Epidermal melanocyte (primary cell): ENCODE data around the gene BAHCC1.
A peak's percentile ranks its signal among the peaks of the same experiment; 100 is the strongest.
"Not testable (repeated sequence)": the region's sequence is repeated elsewhere in the genome, so short reads cannot be mapped to it uniquely, and the experiment has no call there.

Source experiments
- DNase-seq: peaks from one replicate; pipeline ENCODE4 v3.0.0; 2011; ENCODE audit warnings: low spot score; ENCODE audit not compliant: insufficient read length

Gene BAHCC1

DNA sequence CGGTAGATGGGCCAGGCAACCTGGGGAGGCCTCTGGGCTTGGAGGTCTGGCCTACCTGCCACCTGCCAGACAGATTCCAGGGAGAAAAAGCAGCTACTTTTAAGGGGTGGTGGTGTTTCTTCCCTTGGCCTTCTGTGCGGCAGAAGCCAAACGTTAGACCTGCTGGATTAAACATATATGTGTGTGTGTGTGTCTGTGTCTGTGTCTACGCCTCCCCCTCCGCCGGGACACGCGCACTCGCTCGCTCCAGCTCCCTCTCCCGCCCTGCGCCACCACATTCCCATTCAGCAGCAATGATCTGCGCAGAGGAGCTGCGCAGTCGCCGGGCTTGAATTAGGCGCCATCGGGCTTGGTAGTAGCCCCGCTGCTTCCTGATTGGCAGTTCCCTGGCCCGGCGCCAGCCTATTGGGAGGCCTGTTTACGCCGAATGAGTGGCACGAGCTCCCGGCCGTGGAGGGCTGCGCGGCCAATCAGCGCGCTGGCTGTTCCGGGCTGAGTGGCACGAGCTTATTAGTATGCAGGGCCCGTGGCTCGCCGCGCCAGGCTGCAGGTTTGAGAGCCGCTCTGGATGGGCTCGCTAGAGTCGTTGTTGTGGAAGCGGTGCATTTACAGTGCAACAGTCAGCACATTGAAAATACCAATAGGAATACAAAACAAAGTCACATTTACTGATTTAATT is at the start of gene BAHCC1:
Gene BAHCC1, plus strand, starts transcription at position 537 of the 679 bp plus-strand sequence. CDS start 4,283 bp downstream, outside the sequence.
- peak; percentile 98 for DNase-seq

DNA sequence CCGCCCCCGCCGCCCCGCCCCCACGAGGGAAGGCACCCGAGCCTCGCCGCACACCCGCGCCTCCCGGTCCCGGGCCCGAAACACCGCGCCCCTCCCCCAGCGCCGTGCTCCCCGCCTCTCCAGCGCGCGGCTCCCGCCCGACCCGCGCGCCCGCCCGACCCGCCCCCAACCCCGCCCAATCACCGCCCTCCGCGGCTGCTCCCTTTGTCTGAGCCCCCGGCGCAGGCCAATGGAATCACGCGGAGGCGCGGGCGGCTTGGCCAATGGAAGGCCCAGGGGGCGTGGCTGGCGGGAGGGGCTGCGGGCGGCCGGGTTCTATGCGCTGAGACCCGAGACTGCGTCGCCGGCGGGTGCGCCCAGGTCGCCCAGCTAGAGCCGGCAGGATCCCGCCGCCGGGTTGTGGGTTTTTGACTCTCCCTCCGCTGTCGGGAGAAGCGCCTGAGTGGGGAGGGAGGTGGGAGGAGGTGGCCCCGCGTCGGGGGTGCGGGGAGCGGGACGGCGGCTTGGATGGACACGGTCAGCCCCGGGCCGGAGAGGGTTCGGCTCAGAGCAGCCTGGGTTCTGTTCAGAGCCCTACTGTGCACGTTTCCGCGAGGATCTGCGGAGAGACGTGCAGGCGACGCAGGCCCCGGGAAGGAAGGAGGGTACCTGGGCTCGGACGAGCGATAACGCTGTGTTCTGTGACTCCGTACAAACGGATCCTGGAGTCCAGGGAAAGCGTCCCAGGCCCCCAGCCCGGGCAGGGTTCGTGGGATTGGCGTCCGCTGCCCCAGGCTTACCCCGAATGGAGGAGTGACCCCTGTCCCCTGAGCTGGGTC is 49.0 kb upstream of the BAHCC1 start:
- peak; percentile 100 for DNase-seq

DNA sequence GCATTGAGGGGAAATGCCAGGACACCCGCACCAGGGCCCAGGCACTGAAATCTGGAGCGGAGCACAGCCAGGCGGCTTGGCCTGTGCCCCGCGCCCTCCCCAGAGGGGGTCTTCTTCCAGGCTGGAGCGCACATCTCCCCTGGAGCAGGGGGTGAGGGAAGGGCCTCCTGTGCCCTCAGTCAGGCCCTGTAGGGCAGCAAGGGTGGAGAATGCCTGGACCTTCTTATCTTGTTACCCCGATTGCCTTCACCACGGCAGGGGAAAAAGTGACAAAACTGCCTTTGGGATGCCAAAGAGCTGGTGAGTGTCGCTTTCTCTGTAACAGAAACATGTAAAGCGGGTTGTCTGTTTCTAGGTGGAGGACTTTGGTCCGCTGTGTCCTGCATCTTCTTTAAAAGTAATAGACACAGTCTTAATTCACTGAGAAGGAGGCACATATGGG is 48.3 kb upstream of the BAHCC1 start:
- no peak for DNase-seq

DNA sequence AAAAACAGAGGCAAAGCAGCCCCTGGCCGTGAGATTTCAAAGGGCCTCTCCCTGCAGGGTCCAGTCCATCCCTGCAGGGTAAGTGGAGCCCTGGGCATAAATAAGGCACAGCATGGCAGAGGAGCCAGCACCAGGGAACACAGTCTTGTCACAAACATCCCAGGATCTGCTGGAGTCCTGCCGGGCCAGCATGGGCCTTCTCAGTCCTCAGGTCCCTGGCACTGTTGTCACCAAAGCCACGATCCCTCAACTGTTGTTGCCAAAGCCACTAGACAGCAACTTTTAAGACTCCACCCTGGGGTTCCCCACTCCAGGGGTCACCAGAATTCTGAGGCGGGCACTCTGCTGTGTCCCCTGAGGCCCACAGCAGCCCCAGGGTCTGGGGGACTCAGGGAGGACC is 47.8 kb upstream of the BAHCC1 start:
- no peak for DNase-seq

DNA sequence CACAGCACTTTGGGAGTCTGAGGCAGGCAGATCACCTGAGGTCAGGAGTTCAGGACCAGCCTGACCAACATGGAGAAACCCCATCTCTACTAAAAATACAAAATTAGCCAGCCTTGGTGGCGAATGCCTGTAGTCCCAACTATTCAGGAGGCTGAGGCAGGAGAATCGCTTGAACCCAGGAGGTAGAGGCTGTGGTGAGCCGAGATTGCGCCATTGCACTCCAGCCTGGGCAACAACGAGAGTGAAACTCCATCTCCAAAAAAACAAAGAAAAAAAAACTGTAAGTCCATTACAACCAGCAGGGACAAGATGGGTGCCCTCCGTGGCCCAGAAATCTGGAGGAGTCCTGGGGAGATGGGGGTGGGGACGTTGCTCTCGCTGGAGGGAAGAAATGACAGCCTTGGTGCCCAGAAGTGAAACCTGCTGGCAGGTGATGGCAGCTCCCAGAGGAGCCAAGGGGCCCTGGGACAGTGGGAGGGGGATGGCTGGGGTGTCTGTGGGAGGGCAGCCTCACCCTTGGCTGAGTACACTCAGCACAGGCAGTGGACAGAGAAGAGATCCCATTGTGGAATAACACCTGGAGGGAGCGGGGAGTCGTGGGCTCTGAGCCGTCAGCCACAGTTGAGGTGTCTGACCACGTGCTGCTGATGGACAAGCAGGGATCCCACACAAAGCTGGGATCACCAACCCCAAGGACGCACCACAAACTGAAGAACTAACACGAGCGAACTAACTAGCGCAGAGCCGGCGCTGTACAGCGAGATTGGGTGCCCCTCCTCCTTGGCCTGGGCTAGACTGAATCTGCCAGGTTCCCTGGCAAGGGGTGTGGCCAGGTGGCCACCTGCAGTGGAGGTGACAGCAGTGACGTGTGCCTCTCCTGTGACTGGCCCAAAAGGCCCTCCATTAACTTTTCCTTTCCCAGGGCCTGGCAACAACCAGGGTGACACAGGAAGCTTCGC is 46.9 kb upstream of the BAHCC1 start:
- no peak for DNase-seq

DNA sequence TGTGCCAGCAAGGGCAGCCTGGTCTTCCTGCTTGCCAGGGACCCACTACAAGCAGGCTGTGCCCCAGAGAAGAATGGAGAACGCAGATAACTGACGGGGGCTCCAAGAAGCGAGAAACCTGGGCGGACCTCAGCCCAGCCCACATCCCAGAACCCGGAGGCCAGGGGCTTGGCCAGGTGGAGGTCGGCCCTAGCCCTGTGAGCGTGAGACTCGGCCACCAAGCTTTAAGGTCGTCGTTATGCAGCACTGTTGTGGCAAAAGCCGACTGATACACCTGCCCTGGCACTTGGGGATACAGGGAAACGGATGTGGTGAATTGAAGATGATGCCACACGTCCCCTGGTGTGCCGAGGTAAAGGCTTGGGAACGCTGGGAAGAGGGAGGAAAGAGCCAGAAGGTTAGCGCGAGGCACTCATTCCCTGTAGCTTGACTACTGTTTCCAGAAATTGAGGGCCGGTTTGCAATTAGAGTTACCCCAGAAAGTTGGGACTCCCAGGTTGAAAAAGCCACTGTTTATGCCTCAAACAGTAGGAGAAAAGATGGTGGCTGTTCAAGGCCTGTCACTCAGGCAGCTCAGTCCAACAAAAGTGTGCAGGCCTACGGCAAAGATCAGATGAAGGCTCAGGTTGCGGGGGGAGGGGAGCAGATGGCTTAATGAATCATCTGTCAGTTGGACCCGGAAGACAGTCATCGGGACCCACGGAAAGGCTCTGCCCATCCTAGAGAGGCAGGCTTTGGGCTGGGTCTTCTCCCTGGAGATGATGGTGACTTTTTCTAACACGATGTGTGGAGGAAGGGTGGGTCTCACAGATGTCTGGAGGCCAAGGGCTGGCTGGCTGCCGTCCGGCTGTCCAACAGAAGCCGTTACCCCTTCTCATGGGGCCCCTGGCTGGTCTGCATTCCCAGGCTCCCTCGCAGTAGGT is 45.6 kb upstream of the BAHCC1 start:
- no peak for DNase-seq

DNA sequence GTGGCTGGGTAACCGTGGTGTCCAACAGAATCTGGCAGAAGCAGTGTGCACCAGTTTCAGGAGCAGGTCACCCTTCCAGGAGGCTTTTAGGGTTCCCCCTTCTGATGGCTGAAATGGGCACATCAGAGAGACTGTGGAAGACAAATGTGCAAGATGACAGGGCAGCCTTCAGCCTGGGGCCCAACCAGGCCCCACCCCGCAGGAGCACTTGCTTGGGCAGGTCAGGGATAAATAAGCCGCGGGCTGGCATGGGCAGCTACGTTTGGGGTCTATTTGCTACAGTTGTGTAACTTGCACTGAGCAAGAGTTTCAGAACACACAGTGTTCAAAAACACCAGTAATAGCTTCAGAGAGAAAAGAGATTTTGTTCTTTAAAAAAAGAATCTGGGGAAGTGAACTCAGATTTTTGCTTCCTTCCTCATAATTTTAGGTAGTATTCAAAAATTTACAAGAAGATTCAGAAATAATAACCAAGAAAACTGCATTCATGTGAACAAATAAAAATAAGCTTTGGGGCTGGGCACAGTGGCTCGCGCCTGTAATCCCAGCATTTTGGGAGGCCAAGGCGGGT is 44.9 kb upstream of the BAHCC1 start:
- no peak for DNase-seq

DNA sequence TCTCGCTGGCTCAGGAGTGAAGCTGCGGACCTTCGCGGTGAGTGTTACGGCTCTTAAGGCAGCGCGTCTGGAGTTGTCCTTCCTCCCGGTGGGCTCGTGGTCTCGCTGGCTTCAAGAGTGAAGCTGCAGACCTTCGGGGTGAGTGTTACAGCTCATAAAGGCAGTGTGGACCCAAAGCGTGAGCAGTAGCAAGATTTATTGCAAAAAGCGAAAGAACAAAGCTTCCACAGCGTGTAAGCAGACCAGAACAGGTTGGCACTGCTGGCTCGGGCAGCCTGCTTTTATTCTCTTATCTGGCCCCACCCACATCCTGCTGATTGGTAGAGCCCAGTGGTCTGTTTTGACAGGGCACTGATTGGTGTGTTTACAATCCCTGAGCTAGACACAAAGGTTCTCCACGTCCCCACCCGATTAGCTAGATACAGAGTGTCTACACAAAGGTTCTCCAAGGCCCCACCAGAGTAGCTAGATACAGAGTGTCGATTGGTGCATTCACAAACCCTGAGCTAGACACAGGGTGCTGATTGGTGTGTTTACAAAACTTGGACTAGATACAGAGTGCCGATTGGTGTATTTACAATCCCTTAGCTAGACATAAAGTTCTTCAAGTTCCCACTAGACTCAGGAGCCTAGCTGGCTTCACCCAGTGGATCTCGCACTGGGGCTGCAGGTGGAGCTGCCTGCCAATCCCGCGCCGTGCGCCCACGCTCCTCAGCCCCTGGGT is 43.8 kb upstream of the BAHCC1 start:
- not testable (repeated sequence) for DNase-seq

DNA sequence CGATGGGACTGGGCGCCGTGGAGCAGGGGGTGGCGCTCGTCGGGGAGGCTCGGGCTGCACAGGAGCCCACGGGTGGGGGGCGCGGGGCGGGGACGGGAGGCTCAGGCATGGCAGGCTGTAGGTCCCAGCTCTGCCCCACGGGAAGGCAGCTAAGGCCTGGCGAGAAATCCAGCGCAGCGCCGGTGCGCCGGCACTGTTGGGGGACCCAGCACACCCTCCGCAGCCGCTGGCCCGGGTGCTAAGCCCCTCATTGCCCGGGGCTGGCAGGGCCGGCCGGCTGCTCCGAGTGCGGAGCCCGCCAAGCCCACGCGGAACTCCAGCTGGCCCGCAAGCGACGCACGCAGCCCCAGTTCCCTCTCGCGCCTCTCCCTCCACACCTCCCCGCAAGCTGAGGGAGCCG is 43.2 kb upstream of the BAHCC1 start:
- DNase-seq = not testable (repeated sequence)

DNA sequence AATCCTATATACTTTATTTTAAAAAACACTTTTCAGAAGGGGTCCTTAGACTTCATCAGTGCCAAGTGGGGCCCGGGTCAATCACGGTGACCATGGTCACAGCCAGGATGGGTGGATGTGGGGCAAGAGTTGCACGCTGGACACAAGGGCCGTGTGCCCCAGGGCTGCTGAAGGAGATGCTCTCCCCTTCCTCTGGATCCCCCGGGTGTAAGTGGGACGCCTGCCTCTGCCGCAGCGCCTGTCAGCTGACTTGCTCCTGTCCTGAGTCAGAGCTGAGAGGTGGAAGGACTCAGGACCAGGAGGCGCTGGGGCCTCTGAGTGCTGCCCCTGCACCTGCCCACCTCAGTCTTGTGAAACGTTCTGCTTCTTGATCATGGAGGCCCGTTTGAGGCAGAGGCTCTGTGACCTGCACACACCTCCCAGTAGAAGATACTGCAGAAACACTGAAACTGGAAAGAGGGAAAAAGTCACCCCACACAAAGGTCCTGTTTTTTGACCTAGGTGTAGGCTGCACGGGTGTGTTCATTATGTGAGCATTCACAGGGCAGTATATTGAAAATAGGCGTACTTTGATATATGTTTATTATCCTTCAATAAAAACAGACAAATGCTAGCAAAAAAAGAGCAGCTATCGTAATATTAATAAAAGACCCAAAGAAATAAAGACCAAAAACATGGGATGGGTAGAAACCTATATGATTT is 40.9 kb upstream of the BAHCC1 start:
- no peak for DNase-seq

DNA sequence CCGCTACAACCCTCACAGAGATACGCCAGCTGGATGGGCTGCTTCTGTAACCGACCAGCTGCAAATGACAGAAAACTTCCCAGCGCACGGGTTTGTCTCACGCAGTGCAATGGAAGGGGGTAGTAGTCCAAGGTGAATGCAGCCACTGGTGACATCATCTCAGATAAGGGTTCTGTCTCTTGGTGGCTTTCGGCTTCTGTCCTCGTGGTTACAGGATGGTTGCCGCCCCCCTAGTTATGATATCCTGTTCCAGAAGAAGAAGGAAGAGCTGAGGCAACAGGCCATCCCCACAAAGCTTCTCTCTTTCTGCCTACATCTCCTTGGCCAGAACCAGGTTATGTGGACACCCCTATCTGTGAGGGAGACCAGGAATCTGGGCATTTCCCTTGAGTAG is 40.3 kb upstream of the BAHCC1 start:
- no peak for DNase-seq

DNA sequence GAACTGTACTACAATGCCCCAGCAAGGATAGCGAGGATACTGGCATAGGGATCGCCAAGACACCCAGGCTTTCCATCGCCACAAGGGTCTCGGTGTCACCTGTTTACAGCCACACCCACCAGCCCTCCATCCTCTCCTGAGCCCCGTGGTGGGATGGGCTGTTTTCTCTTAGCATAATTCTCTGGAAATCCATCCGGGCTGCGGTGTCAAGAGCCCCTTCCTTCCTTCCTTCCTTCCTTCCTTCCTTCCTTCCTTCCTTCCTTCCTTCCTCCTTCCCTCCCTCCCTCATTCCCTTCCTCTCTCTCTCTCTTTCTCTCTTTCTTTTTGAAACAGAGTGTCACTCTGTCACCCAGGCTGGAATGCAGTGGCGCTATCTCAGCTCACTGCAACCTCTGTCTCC is 36.0 kb upstream of the BAHCC1 start:
- DNase-seq = no peak

DNA sequence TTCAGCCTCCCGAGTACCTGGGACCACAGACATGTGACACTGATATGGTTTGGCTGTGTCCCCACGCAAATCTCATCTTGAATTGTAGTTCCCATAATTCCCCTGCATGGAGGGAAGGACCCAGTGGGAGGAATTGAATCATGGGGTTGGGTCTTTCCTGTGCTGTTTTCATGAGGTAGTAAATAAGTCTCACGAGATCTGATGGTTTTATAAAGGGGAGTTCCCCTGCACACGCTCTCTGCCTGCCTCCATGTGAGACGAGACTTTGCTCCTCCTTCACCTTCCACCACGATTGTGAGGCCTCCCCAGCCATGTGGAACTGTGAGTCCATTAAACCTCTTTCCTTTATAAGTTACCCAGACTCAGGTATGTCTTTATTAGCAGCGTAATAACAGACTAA is 33.3 kb upstream of the BAHCC1 start:
- DNase-seq = not testable (repeated sequence)

DNA sequence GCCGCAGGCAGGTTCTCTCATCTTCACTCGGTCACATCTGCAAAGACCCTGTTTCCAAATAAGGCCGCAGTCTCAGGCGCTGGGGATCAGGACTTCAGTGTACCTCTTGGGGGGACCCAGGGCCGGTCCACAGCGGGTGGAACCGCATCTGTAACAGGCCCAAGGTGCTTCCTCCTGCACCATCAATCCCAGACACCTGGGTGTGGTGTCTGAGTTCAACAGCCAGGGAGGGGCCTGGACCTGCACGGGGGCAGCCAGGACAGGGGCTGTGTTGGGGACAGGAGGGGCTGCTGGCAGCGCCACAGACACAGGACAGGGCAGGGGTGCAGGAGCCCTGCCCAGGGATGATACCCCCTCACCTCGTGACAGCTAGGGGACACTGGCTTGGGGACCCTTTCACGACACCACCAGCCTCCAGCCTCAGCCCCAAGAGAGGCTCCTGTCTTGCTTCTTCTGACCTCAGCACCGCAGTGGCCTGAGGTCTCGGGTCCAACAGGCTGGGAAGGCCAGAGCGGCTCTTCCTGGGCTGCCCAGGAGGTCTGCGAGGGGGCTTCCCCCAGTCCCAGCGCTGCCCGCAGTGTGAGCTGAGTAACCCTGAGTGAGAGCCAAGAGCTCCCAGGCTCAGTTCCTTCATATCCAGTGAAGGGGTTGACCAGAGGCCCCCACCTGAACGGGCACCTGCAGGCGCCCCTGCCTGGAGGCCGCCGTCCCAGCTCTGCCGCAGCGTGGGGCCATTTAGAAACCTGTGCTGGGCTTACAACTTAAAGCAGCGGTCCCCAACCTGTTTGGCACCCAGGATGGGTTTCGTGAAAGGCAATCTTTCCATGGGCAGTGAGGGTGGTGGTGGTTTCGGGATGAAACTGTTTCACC is 30.7 kb upstream of the BAHCC1 start:
- DNase-seq = no peak

DNA sequence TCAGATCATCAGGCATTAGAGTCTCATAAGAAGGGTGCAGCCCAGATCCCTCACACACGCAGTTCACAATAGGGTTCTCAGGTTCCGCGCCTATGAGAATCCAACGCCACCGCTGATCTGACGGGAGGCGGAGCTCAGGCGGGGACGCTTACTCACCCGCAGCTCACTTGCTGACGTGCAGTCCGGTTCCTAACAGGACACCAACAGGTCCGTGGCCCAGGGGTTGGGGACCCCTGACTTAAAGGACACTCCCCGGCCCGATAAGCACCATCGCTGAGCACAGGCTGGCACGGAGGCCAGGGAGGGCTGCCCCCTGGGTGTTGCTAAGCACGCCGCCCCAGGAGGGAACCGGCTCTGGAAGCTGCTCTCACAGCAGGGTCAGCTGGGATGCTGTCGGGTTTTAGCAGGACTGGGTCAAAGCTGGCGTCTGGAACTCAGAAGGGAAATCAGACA is 30.1 kb upstream of the BAHCC1 start:
- DNase-seq = no peak

DNA sequence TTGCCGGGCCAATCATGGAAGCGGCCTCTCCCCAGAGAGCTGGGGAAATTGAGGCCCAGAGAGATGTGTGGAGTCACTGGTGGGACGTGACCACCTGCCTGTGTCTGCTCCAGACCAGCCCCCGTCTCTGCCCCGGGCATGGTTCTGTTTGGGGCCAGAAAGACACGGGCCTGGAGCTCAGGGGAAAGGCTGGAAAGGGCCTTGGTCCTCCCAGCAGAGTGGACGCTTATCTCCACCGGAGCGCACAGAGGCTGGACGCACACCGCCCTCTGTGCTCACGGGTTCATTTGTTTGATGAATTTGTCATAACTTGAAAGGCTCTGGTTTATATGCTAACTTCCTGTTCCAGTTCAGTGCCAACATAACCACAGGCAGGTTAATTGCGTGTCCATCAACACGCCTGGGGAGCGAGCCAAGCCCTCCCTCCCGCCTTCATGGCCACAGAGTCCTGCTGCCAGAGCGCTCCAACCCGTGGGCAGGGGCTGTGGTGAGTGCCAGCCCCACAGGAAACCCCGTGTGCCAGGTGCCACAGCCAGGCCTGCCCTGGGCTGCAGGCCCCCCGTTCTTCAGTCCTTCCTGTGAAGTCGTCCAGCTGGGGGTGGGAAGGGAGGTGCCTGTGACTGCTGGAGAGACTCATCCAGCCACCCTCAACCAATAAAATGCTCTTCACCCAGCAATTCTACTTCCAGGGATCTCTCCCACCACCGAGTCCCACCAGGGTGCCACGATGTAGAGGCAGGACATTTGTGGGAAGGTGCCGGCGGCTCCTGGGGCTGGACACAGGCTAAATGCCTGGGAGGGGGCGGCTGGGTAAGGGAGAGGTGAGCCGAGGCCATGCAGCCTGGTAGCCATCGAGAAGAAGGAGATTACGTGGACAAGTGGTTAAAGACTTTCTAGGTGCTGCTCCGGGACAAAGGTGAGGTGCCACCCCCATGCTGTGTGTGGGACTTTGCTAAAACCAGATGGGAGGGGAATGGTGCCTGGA is 29.4 kb upstream of the BAHCC1 start:
- no peak for DNase-seq

DNA sequence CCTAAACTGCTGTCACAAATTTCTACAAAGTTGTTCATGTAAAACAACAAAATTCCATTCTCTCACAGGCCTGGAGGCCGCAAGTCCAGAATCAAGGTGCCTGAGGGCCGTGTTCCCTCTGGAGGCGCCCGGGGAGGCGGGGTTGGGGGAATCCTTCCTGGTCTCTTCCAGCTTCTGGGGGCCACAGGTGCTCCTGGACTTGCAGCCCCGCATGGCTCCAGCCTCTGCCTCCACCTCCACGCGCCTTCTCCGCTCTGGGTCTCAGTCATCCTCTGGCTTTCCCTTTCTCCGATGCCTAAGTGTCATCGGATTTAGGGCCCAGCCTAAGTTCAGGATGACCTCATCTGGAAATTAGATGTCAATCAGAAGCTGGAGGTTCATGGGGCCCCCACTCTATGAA is 28.6 kb upstream of the BAHCC1 start:
- no peak for DNase-seq
